SK-N-SH (cell line): ENCODE data around the gene ZBED4. TPM values are rescaled to one million over a fixed set of nuclear protein-coding genes. Genes with fewer than 3 reads are reported as not detected.

Experiments
- CTCF ChIA-PET: fragments of 300-600, 350-600 bp; formaldehyde crosslinking; extraction: SDS; loops from one replicate; lab custom pipeline; 2021; lab: Yijun Ruan, JAX
- POLR2A ChIA-PET: fragments of 350-600 bp; sonication (Branson Sonifier 250); formaldehyde crosslinking; extraction: SDS; loops from one replicate; lab custom pipeline; 2020; ENCODE audit warnings: antibody characterized with exemption, inconsistent platforms; lab: Yijun Ruan, JAX
- DNase-seq: peaks from one replicate; pipeline ENCODE4 v3.0.0; 2012
- H2AFZ ChIP-seq: fragments of 200-600 bp; sonication (generic); 2 replicates; pipeline ENCODE4 v1.8.1; 2016; ENCODE audit warnings: antibody characterized with exemption, mild to moderate bottlenecking, low read depth
- H3F3A ChIP-seq: fragments of 200-600 bp; sonication (generic); replicated peaks from 2 replicates; pipeline ENCODE3; 2016; ENCODE audit warnings: antibody characterized with exemption, mild to moderate bottlenecking; ENCODE audit not compliant: insufficient read depth
- H3K27ac ChIP-seq, 2 experiments: fragments of 200-500 bp in 1 of 2; fragments of 200-600 bp in 1 of 2; sonication (Bioruptor generic) in 1 of 2; sonication (generic), shearing (Covaris generic) in 1 of 2; 2 replicates each; pipeline versions ENCODE4 v1.5.1 to v1.6.1; 2014 to 2016; ENCODE audit warnings: low read depth in 2 of 2, inconsistent platforms in 1 of 2, low read length in 1 of 2, mild to moderate bottlenecking in 1 of 2, mixed read lengths in 1 of 2
- H3K27me3 ChIP-seq: fragments of 200-600 bp; sonication (generic), shearing (Covaris generic); 2 replicates; pipeline ENCODE4 v1.6.1; 2016; ENCODE audit warnings: mixed run types; ENCODE audit not compliant: insufficient read depth
- H3K36me3 ChIP-seq, 2 experiments: fragments of 200-500 bp in 1 of 2; fragments of 200-600 bp in 1 of 2; sonication (Bioruptor generic) in 1 of 2; sonication (generic) in 1 of 2; replicated peaks in 1 of 2; 2 replicates each; pipeline versions ENCODE3 to v1.5.1; 2014 to 2016; ENCODE audit warnings: low read length in 1 of 2, mild to moderate bottlenecking in 1 of 2; ENCODE audit not compliant: insufficient read depth in 2 of 2, control insufficient read depth in 1 of 2
- H3K4me1 ChIP-seq, 2 experiments: fragments of 200-500 bp in 1 of 2; fragments of 200-600 bp in 1 of 2; sonication (Bioruptor generic) in 1 of 2; sonication (generic), shearing (Covaris generic) in 1 of 2; 2 replicates each; pipeline versions ENCODE4 v1.5.1 to v1.6.1; 2014 to 2016; ENCODE audit warnings: low read depth in 1 of 2, low read length in 1 of 2, mixed run types in 1 of 2; ENCODE audit not compliant: insufficient read depth in 2 of 2, control insufficient read depth in 1 of 2
- H3K4me2 ChIP-seq: fragments of 200-600 bp; sonication (generic), shearing (Covaris generic); 2 replicates; pipeline ENCODE4 v1.6.1; 2017; ENCODE audit warnings: mixed run types
- H3K4me3 ChIP-seq, 2 experiments: fragments of 200-500 bp in 1 of 2; fragments of 200-600 bp in 1 of 2; sonication (Bioruptor generic) in 1 of 2; sonication (generic), shearing (Covaris generic) in 1 of 2; 2 replicates each; pipeline versions ENCODE4 v1.5.1 to v1.8.1; 2014 to 2016; ENCODE audit warnings: low read depth in 2 of 2, inconsistent platforms in 1 of 2, low read length in 1 of 2, mild to moderate bottlenecking in 1 of 2, mixed read lengths in 1 of 2, moderate library complexity in 1 of 2
- H3K79me2 ChIP-seq: fragments of 200-600 bp; sonication (generic); 2 replicates; pipeline ENCODE4 v1.8.1; 2017; ENCODE audit warnings: mild to moderate bottlenecking; ENCODE audit not compliant: insufficient read depth
- H3K9ac ChIP-seq: fragments of 200-600 bp; sonication (generic); 2 replicates; pipeline ENCODE4 v1.6.1; 2017; ENCODE audit warnings: mixed run types
- H3K9me2 ChIP-seq: fragments of 200-600 bp; sonication (generic); 2 replicates; pipeline ENCODE4 v1.6.1; 2017; ENCODE audit warnings: mixed run types
- H3K9me3 ChIP-seq: fragments of 200-600 bp; sonication (generic); 2 replicates; pipeline ENCODE4 v1.6.1; 2017; ENCODE audit warnings: mixed run types, mild to moderate bottlenecking, moderate library complexity
- H4K20me1 ChIP-seq: fragments of 200-600 bp; sonication (generic); 2 replicates; pipeline ENCODE4 v1.6.1; 2017; ENCODE audit warnings: mild to moderate bottlenecking, mixed run types; ENCODE audit not compliant: insufficient read depth
- CHD2 ChIP-seq: fragments of 150-350 bp; IDR thresholded peaks from 2 replicates; pipeline ENCODE4 v1.6.1; 2018; ENCODE audit warnings: low read length; ENCODE audit not compliant: partially characterized antibody
- ELF1 ChIP-seq: IDR thresholded peaks from 2 replicates; pipeline ENCODE4 v1.4.0; 2012
- FOSL2 ChIP-seq: IDR thresholded peaks from 2 replicates; pipeline ENCODE4 v1.4.0; 2012; ENCODE audit warnings: low read depth, mild to moderate bottlenecking, moderate library complexity, borderline replicate concordance
- FOXJ3 ChIP-seq: sonication (generic); formaldehyde crosslinking; IDR thresholded peaks from 2 replicates; pipeline ENCODE4 v1.5.1; 2020; ENCODE audit warnings: mild to moderate bottlenecking, missing genetic modification reagents
- FOXM1 ChIP-seq: IDR thresholded peaks from 2 replicates; pipeline ENCODE4 v1.4.0; 2012; ENCODE audit warnings: low read depth, mild to moderate bottlenecking
- GABPA ChIP-seq: IDR thresholded peaks from 2 replicates; pipeline ENCODE4 v1.4.0; 2012; ENCODE audit warnings: low read depth, mild to moderate bottlenecking
- IRF3 ChIP-seq: fragments of 150-350 bp; IDR thresholded peaks from 2 replicates; pipeline ENCODE4 v1.6.1; 2016; ENCODE audit warnings: mild to moderate bottlenecking, low read depth, low read length
- JUND ChIP-seq: IDR thresholded peaks from 2 replicates; pipeline ENCODE4 v1.4.0; 2012
- MAX ChIP-seq: IDR thresholded peaks from 2 replicates; pipeline ENCODE4 v1.4.0; 2012; ENCODE audit warnings: low read depth
- MXI1 ChIP-seq: IDR thresholded peaks from 2 replicates; pipeline ENCODE4 v1.6.1; 2012; ENCODE audit warnings: mild to moderate bottlenecking, low read depth, low read length, improper control_type of control experiment
- POLR2AphosphoS5 ChIP-seq: IDR thresholded peaks from 2 replicates; pipeline ENCODE4 v1.6.1; 2012; ENCODE audit warnings: low read depth, low read length
- RCOR1 ChIP-seq: fragments of 150-350 bp; IDR thresholded peaks from 2 replicates; pipeline ENCODE4 v1.6.1; 2017; ENCODE audit warnings: antibody characterized with exemption, low read length
- RXRA ChIP-seq: IDR thresholded peaks from 2 replicates; pipeline ENCODE4 v1.4.0; 2012; ENCODE audit warnings: low read depth, mild to moderate bottlenecking, borderline replicate concordance
- SIN3A ChIP-seq: IDR thresholded peaks from 2 replicates; pipeline ENCODE4 v1.6.1; 2012; ENCODE audit warnings: low read depth, mild to moderate bottlenecking, low read length, moderate library complexity, borderline replicate concordance
- TAF1 ChIP-seq: IDR thresholded peaks from 2 replicates; pipeline ENCODE4 v1.6.1; 2012; ENCODE audit warnings: low read depth, mild to moderate bottlenecking, low read length, moderate library complexity, borderline replicate concordance
- TEAD4 ChIP-seq: IDR thresholded peaks from 2 replicates; pipeline ENCODE4 v1.4.0; 2012; ENCODE audit warnings: mild to moderate bottlenecking, borderline replicate concordance; ENCODE audit not compliant: insufficient read depth
- USF2 ChIP-seq: fragments of 150-350 bp; IDR thresholded peaks from 2 replicates; pipeline ENCODE4 v1.6.1; 2017; ENCODE audit warnings: antibody characterized with exemption, low read length, low read depth, borderline replicate concordance
- YY1 ChIP-seq: IDR thresholded peaks from 2 replicates; pipeline ENCODE4 v1.4.0; 2012; ENCODE audit warnings: low read depth, mild to moderate bottlenecking
- ZBTB33 ChIP-seq: IDR thresholded peaks from 2 replicates; pipeline ENCODE4 v1.4.0; 2012; ENCODE audit warnings: low read depth, borderline replicate concordance
- WGBS: methylation state at CpG from one replicate; pipeline ENCODE4 v1.1.6; 2017; ENCODE audit warnings: low lambda C conversion rate; 5-methylcytosine and 5-hydroxymethylcytosine counted together
- polyA plus RNA-seq, 3 experiments: library from polyadenylated mRNA; depleted of rRNA; stranded (reverse); fragments of >200 nt; gene quantifications; 2 replicates each; pipeline ENCODE4 v1.2.3, GENCODE V29; 2012

ZBED4 gene
- polyA plus RNA-seq, 1 of the 3 experiments (the other 2 are of a cell fraction), result 7.9 TPM

- no peak overlapping the region for H2AFZ ChIP-seq
- TF ChIP-seq GABPA, result no peak
- TF ChIP-seq IRF3, result no peak
- no peak for TF ChIP-seq ZBTB33
- no peak for TF ChIP-seq MXI1
- TF ChIP-seq FOSL2, result no peak
- TF ChIP-seq YY1, result no peak
- TF ChIP-seq TAF1, result no peak
- TF ChIP-seq FOXJ3, result no peak
- no peak for TF ChIP-seq SIN3A
- no peak for TF ChIP-seq JUND
- no peak for TF ChIP-seq FOXM1
- no peak for TF ChIP-seq CHD2
- TF ChIP-seq RCOR1, result no peak
- no peak for TF ChIP-seq TEAD4
- TF ChIP-seq USF2, result no peak
- no peak for TF ChIP-seq POLR2AphosphoS5
- TF ChIP-seq RXRA, result no peak
- TF ChIP-seq ELF1, result no peak
- no peak for TF ChIP-seq MAX
- H3K9me3 ChIP-seq, result no peaks in the 10 kb centered on the region
- H4K20me1 ChIP-seq, result peaks cover 95% of the 10 kb centered on the region
- no peaks in the 10 kb centered on the region for H3F3A ChIP-seq
- DNase-seq, result no peak
- POLR2A ChIA-PET, result no interaction called here
- peaks cover 0 to 20% of the 10 kb centered on the region in 2 experiments; a peak in 2 of 4 replicates for H3K4me1 ChIP-seq
- CTCF ChIA-PET, result interaction anchor here (1.0 kb wide), 1 partner anchor 290 kb away, joined by 4 read pairs; no protein-coding TSS in a partner anchor
- no peak overlapping the region for H3K9ac ChIP-seq
- H3K36me3 ChIP-seq, result peaks cover 0 to 2% of the 10 kb centered on the region in 2 experiments
- H3K79me2 ChIP-seq, result peaks cover 92% of the 10 kb centered on the region
- H3K27me3 ChIP-seq, result no peaks in the 10 kb centered on the region
- no peaks in the 10 kb centered on the region for H3K9me2 ChIP-seq
- H3K27ac ChIP-seq, result no peak overlapping the region
- WGBS, result 79% methylated on average over 8 of the region's 14 CpGs
- no peak overlapping the region for H3K4me3 ChIP-seq
- no peak overlapping the region for H3K4me2 ChIP-seq
Observed at GRCh38 chr22:49858827-49859226, 5.2 kb downstream of the ZBED4 start.
